GM21737 (cell line): Measurements from ENCODE around the gene RUSF1.
A peak's percentile ranks its signal among the peaks of the same experiment; 100 is the strongest.
"Not testable (repeated sequence)": the region's sequence is repeated elsewhere in the genome, so short reads cannot be mapped to it uniquely, and the experiment has no call there.

ENCODE experiments used
- ATAC-seq: cut with Tn5 transposase; IDR thresholded peaks from one replicate; pipeline ENCODE4 v1.9.1; 2021; ENCODE audit warnings: mild to moderate bottlenecking, moderate library complexity; ENCODE audit not compliant: unreplicated experiment

The RUSF1 gene

GRCh38 chr16:31507929-31508705 is at the start of gene RUSF1:
TSS of gene RUSF1 (minus strand) at chr16:31508391. CDS start at chr16:31508373, 18 bp downstream.
- peak; percentile 80 for ATAC-seq

- no peak for ATAC-seq
These were observed 34.6 kb upstream of the RUSF1 start for GRCh38 chr16:31542763-31543162.

DNA sequence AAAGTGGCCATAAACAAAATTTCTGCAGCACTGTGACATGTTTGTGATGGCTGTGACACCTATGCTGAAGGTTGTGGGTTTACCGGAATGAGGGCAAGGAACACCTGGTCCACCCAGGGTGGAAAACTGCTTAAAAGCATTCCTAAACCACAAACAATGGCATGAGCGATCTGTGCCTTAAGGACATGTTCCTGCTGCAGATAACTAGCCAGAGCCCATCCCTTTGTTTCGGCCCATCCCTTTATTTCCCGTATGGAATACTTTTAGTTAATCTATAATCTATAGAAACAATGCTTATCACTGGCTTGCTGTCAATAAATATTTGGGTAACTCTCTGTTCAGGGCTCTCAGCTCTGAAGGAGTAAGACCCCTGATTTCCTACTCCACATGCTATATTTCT is 31.6 kb upstream of the RUSF1 start:
- not testable (repeated sequence) for ATAC-seq

DNA sequence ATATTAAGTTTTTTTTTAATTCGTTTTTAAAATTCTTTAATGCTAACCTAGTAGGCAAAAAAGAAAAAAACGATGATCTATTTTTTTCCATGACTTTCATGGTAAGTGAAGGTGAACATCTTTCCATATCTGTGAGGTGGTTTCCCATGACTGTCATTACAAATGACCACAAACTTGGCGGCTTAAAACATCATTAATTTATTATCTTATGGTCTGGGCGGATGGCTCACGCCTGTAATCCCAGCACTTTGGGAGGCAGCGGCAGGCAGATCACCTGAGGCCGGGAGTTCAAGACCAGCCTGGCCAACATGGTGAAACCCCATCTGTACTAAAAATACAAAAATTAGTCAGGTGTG is 30.0 kb upstream of the RUSF1 start:
- ATAC-seq: not testable (repeated sequence)

DNA sequence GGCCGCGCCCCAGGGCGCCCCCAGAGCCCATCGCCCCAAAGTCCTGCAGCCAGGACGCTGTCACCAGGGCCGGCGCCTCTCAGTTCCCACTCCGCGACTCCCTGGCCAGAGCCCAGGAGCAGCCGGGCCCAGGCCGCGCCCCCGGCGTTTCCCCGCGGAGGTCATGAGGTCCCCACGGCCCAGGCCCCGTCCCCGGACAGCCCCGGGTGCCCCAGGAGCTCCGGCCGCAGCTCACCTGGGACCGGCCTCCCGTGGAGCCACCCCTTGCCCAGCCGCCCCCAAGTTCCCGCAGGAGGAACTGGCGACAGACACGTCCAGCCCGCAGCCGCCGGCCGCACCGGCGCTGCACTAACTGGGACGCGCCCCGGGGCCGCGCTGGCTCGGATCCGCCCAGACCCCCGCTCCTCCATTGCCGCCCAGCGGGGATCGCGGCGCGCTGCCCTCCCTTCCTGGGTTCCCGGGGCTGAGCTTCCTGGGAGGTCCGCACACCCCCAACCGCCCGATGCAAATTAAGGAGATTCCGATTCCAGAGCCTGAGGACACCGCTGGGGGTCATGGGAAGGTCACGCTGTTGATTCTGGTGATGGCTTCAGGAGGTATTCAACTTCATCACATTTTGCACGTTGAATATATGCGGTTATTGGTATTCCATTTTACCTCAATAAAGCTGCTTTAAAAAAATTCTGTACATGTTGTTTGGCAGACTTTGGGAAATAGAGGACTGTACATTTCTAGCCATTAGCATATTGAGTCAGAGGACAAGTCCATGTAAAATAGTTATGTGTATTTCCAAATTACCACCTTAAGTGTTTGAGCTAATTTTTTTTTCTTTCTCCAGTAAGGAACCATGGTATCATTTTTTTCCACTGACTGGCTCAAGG is 29.4 kb upstream of the RUSF1 start:
- ATAC-seq: no peak

DNA sequence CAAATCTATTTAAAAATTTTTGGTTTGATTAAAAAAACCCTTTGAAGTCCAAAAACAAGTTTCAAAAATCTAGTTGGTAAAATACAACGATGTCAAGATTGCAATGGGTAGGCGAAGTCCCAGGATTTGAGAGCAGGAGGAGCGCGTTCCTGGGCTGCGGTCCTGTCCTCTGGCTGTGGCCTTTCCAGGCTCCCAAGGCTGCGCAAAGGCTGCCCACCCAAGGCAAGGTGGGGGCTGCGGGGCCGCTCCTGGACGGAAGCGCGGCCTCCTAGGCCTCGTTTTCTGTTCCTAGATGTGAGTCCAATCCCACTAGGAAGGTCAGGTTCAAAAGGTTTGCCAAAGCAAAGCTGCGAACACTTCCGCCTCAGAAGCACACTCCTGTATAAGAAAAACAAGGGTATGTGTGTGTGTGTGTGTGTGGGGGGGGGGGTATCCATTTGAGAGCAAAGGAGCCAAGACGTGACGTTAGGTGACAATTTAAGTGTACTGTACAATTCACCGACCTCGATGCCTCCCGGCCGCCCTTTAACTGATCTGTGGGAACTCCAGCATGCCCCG is 28.7 kb upstream of the RUSF1 start:
- ATAC-seq: no peak

DNA sequence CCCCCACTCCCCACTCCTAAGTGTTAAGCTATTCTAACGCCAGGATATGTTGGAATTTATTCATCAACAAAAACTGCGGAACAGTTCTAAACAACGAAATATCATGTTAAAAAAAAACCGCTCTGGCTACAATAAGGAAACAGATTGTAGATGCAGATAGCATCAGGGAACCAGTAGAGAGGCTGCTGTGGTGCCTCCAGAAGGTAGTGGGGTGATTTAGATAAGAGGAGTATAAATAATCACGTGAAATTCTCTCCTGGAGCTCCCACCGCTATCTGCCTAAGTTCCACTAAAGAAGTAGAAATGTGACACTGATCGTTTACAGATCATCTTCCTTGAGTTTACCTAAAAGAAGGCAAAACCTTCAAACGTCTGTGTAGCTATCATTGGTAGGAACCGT is 27.5 kb upstream of the RUSF1 start:
- ATAC-seq: no peak

DNA sequence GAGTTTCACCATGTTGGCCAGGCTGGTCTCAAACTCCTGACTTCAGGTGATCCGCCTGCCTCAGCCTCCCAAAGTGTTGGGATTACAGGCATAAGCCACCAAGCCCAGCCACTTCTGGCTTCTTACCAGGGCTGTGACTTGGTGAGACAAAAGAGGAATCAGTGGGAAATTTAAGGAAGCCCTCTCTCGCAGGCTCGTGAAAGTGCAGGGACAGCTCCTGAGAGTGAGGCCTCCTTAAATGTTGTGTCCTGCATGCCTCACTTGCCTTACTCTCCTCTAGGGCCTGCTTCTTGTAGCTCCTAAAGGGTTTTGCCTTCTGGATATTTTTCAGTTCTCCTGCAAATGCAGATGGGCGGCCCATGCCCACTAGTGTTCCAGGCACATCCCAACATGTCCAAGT is 24.7 kb upstream of the RUSF1 start:
- ATAC-seq: no peak

DNA sequence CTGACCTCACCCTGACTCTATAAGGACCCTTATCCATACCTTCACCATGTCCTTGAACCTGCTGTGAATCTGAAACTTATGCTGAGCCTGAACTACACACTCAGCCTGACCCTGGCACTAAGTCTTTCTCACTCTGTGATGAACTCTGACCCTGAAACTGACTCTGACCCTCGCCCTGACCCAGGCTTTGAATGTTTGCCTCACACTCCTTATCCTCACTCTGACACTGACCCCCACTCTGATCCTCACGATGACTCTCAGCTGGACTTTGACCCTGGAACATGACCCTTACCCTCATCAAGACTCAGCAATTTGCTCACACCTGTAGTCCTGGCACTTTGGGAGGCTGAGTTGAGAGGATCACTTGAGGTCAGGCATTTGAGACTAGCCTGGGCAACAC is 23.9 kb upstream of the RUSF1 start:
- no peak for ATAC-seq

GRCh38 chr16:31531096-31531495 is 22.9 kb upstream of the RUSF1 start:
- ATAC-seq: no peak

- ATAC-seq: no peak
These were observed 22.2 kb upstream of the RUSF1 start for GRCh38 chr16:31530405-31530804.

GRCh38 chr16:31529937-31530312 is 21.7 kb upstream of the RUSF1 start:
- ATAC-seq: no peak

DNA sequence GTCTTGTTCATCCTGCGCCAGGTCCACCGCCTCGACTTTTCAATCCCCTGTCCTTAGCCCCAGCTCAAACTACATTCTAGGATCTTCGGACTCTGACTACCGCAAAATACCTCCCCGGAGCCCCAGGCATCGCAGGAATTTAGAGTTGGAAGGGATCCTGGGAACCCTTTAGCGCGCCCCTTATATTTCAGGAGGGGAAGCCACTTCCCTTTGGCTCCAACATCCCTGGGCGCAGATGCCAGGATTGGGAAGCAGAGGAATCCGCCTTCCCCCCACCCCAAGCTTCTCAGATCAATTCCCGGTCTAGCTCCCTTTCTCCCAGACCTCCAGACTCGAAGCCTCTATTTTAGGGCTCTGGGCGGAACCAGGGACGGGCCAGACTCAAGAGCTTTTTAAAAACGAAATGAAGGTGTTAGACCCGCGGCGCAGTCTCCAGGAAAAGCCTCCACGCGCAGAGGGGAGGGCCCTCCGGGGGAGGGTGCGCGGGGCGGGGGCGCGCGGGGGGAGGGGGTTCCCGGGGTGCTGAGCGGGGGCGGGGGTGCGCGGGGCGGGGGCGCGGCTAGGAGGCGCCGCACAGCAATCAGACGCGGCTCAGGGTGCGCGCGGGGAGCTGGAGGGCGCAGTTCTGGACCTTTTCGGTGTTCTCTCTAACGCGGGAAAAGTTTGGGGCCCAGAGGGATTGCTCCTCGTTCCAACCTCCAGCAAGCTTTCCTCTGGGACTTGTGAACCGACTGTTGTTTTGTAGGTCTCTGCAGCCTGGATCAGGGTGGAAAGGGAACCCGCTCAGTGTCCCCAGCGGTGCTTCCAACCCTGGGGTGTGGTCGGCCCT is 21.1 kb upstream of the RUSF1 start:
- no peak for ATAC-seq

DNA sequence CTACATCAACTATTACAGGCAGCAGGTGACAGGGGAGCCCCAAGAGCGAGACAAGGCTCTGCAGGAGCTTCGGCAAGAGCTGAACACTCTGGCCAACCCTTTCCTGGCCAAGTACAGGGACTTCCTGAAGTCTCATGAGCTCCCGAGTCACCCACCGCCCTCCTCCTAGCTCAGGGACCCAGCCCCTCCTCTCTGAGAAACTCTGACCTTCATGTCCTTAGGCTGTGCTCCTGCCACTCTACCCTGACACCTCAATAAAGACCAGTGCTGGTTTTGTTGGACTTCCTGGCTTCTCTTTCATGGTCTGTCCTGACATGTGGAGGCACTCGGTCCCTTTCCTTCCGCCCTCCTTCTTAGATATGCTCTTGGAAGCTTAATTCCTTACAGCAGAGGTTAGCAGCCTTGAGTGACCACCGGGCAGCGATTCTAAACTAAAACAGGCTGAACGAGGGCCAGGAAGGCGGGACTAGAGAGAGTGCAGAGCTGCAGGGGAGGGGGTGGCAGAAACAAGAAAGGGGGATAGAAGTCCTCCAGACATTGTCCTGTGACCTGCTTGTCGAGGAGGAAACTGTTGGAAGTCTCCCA is 20.4 kb upstream of the RUSF1 start:
- no peak for ATAC-seq

DNA sequence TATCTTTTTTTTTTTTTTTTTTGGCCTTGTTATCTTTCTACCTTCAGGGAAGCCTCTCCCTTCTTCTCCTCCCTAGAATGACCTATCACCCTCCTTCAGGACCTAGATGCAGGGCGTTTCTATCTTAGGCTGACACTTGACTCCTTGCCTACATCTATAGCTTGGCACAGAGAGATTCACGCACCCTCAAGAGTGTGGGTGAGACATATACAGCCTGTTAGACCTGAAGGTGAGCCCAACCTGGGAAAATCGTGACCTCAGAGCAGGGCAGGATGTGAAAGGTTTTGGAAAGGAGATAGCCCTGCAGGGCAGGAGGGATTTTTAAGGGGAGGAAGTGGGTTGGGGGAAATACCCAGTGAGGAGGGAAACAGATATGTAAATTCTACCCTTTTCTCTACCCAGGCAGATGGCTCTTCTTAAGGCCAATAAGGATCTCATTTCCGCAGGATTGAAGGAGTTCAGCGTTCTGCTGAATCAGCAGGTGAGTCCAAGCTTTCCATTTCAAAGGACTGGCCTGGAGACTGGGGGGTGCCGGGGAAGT is 19.6 kb upstream of the RUSF1 start, which contains the start of gene AHSP:
TSS of gene AHSP (plus strand) at position 167 of the 541 bp plus-strand sequence. CDS start at position 407, 240 bp downstream.
- ATAC-seq: no peak

DNA sequence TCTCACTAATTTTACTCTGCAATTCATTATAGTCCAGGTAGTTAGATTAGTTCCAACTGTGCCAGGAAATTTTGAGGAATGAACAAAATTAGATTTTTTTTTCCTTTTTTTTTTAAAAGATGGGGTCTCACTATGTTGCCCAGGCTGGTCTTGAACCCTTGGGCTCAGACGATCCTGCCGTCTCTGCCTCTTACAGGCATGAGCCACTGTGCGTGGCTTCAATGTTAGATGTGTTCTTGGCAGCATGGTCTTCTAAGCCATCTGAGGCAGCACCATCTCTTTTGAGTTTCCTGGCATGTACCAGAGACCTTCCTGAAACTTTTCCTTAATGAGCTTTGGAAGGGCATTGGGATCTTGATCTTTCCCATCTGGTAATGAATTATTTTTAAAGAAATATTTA is 16.9 kb upstream of the RUSF1 start:
- no peak for ATAC-seq

DNA sequence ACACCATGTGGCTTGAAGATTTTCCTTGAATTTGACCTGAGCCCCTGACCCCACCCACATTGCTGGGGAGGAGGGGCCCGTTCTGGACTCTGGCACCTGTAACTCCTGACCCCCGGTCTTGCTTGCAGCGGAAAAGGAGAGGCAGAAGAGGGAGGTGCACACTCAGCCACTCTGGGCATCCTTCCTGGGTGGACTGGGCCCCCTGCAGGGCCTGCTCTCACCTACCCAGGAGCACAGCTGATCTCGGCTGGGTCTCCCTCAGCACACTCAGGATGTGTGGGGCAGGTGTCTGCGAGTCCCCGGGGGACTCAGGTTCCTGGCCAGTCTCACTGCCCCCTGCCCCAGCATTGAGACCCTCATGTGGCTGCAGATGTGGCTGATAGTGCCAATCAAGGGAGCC is 15.6 kb upstream of the RUSF1 start:
- ATAC-seq: not testable (repeated sequence)

DNA sequence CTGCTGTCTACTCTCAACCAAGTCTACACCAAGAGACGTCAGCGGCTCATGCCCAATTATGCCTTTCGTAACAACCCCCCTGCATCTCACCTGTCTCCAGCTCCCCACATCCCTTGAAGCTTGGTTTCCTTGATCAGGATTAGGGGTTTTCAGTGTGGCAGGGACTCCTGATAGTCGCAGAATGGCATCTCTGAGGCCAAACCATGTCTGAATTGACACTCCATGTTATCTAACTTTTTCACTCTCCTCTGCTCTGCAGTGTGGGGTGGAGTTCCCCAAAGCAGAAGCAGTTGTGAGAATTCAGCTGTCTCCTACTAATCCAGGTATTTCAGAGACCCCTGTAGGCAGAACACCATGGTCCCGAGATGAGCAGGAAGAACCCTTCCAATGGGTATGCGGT is 13.9 kb upstream of the RUSF1 start:
- no peak for ATAC-seq

DNA sequence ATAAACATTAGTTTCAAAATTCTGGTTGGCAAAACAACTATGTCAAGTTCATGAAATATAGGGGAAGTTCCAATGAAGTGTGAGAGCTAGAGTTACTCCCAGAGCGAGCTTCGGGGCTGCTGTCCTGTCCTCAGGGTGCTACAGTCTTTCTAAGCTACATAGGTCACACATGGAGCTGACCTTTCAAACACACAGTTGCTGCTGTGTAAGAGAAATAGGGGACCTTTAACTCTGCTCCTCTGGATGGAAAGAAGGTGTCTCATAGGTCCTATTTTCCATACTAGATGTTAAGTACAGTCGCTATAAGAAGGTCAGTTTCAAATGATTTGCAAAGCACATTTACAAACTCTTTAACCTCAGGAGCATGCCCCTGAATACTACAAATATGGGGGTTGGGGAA is 13.2 kb upstream of the RUSF1 start:
- ATAC-seq: no peak

- ATAC-seq: no peak
These were observed 11.7 kb upstream of the RUSF1 start for GRCh38 chr16:31519759-31520431.
